AG09319 (cell line): ENCODE data around the gene DCLK1.

Experiments
- DNase-seq: peaks from one replicate; pipeline ENCODE4 v3.0.0-alpha.2; 2010; ENCODE audit warnings: low read depth; ENCODE audit errors: extremely low read depth
- TF ChIP-seq, protein P1 (sequence below): IDR thresholded peaks from 2 replicates; pipeline ENCODE4 v1.5.1; 2011; ENCODE audit warnings: low read depth, mild to moderate bottlenecking, inconsistent platforms, low read length, moderate library complexity

DCLK1 gene

DNA sequence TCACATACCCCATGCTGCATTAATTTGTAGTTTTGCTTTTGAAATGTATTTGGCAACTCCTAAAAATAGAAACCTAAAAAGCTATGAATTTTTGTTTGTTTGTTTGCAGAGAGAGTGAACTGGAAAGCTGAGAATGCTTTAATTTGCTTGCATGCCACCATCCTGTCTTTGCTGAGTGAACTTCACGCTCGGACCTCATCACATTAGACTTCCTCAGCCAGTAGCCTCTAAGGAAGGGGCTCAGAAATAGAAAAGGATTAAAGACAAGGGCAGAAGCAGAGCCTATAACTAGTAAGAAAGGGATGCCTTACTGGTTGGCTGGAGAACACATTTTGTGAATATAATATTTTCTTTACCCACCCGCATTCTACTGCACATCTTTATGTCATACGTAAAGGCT lies 275.1 kb downstream of the DCLK1 start:
- DNase-seq, result no peak
- TF ChIP-seq, protein P1, sequence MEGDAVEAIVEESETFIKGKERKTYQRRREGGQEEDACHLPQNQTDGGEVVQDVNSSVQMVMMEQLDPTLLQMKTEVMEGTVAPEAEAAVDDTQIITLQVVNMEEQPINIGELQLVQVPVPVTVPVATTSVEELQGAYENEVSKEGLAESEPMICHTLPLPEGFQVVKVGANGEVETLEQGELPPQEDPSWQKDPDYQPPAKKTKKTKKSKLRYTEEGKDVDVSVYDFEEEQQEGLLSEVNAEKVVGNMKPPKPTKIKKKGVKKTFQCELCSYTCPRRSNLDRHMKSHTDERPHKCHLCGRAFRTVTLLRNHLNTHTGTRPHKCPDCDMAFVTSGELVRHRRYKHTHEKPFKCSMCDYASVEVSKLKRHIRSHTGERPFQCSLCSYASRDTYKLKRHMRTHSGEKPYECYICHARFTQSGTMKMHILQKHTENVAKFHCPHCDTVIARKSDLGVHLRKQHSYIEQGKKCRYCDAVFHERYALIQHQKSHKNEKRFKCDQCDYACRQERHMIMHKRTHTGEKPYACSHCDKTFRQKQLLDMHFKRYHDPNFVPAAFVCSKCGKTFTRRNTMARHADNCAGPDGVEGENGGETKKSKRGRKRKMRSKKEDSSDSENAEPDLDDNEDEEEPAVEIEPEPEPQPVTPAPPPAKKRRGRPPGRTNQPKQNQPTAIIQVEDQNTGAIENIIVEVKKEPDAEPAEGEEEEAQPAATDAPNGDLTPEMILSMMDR, result no peak

GRCh38 chr13:35855531-35856019 lies 275.6 kb downstream of the DCLK1 start:
- DNase-seq, result no peak
- TF ChIP-seq, protein P1, result no peak

DNA sequence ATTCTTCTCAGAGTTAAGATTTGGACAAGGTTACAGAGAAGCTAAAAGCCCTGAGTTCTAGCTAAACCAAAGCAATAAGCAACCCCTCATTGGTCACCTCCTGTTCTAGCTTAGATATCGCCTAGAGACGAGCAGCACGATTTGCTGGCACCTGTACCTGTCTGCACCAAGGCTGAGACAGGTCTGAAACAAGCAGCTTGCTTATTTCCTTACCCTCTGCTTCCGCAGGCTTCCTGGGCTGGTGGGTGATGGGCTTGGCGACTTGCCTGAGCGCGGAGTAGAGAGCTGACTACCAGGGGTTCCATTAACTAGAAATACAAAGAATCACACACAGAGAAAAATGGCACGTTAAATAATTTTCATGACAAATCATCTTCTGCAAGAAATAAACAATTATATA lies 276.9 kb downstream of the DCLK1 start:
- TF ChIP-seq, protein P1, result no peak
- no peak for DNase-seq

GRCh38 chr13:35851881-35852280 lies 279.3 kb downstream of the DCLK1 start:
- DNase-seq, result no peak
- TF ChIP-seq, protein P1, result no peak

GRCh38 chr13:35851356-35851755 lies 279.8 kb downstream of the DCLK1 start:
- no peak for DNase-seq
- TF ChIP-seq, protein P1, result no peak

GRCh38 chr13:35850569-35850968 lies 280.6 kb downstream of the DCLK1 start:
- TF ChIP-seq, protein P1, result no peak
- no peak for DNase-seq

GRCh38 chr13:35849256-35849644 lies 281.9 kb downstream of the DCLK1 start:
- no peak for DNase-seq
- TF ChIP-seq, protein P1, result no peak
